NAMALWA (cell line): ENCODE data around the gene S100A10.

Source experiments
- DNase-seq: peaks from one replicate; pipeline ENCODE4 v3.0.0-alpha.2; 2015; ENCODE audit warnings: low spot score

Gene S100A10

DNA sequence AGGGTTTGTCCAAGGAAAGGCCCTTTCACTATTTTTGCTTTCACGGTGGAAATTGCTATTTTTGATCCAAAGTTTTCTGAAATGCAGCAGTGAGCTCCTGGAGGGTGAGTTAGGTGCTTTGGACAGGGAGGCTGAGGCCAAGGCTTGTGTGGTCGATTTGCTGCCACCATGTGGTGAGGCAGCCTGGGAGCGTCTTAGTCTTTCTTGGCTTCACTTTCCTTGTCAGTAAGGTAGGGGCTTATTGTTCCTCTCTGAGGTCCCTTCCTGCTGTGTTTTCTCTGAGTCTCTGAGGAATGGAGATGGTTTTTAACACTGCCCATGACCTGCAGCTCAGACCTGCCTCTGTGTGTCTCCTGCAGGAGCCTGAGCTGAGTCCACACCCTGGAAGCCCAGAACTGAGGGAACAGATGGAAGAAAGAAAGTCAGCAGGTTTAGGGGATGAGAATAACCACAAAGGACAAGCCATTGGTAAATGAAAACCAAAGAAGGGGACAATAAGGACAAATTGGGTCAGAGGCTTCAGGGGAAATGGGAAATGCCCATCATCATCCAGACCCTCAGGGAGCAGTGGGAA is 20.1 kb upstream of the S100A10 start:
- peak; percentile 75 for DNase-seq

DNA sequence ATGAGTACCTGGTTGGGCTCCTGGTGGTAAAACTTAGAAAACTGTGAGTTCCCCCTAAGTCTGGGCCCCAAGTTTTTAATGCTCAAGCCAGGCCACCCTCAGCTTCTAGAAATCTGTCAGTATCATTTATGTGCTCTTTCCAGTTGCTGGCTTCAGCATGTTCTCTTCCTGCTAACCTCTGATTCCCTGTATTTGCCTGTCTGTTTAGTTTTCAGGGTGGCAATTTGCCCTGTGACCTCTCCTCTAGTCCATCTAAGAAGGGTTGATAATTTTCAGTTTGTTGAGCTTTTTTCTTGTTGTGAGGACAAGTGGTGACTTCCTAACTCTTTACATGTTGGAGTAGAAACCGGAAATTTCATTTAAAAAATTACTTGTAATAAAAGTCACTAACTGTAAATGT is 16.0 kb upstream of the S100A10 start:
- no peak for DNase-seq

DNA sequence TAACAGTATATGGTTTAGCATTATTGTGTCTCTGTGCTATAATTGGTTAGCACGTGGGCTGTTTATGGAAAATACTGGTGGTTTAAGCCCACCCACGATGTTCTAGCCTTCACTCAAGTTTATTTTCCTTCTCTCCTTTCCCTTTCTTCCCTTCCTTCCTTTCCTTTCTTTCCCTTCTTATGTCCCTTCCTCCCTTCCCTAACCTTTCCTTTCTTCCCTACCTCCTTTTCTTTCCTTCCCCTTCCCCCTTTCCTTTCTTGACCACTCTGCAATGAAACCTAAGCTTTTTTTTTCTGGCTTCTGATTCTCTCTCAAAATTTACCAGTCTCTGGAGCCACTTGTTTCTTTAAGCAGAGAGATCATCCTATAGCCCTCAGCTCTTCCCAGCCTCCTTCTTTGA is 13.4 kb upstream of the S100A10 start:
- no peak for DNase-seq

DNA sequence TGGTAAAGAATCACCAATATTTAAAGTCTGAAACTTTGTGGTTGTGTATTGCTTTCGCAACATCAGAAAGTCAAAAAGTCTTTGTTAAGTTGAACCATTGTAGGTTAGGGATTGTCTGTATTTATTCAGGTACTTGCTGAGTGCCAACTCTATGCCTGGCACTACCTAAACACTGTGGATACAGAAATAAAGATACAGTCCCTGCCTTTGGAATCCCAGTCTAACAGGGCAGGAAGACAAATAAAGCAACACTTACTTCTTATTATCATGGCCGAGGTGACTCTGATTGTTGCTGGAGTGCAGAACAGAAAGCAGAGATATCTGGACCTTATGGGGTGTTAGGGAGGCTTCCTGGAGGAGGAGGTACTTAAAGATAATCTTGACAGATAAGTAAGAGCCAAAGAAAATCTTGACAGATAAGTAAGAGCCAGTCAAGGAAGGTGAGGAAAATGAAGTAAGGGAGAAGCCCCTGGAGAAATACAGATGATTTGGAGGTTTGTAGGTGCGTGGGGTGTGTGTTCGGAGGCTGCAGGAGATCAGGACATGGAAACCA is 11.8 kb upstream of the S100A10 start:
- DNase-seq, result no peak

DNA sequence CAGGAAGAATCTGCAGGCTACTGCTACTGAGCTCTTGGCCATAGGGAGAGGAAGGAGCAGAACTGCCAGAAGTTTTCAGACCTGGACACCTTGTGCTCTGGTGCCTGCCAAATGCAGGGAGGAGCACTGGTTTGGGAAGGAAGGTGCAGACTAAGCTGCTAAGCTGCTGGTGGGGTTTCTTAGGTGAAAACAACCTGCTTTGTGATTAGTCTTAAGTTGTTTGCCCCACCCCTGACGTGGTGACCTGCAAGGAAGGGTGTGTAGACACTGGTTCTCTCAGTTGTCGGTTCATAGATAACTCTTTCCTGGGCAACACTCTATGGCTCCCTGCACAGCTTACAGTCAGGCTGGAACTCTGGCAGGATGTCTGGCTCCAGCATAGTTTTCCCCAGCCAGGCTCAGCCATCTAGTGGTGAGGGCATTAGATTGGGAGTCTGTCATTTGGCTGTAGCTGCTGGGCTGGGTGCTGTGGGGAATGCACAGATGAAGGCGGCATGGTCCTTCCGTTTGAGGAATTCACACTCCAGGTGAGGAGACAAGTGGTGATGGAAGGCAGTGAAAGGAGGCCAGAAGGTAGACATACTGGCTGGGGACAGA is 10.3 kb upstream of the S100A10 start:
- no peak for DNase-seq

DNA sequence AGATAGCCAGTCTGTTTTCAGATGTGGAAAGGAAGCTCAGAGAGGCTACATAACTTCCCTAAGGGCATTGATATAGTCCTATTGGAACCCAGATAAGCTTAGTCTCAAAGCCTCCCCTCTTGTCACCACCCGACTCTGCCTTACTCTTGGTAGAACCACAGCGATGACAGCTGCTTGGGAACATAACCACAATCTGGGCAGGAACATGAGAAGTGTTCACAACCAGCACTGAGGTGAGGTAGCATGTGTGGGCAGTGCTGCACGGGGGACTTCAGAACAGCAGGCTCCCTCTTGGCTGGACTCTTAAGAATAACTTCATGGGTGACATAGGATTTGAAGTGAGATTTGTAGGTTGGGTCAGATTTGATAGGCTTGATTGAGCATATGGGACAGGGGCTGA is 9.3 kb upstream of the S100A10 start:
- DNase-seq, result no peak

DNA sequence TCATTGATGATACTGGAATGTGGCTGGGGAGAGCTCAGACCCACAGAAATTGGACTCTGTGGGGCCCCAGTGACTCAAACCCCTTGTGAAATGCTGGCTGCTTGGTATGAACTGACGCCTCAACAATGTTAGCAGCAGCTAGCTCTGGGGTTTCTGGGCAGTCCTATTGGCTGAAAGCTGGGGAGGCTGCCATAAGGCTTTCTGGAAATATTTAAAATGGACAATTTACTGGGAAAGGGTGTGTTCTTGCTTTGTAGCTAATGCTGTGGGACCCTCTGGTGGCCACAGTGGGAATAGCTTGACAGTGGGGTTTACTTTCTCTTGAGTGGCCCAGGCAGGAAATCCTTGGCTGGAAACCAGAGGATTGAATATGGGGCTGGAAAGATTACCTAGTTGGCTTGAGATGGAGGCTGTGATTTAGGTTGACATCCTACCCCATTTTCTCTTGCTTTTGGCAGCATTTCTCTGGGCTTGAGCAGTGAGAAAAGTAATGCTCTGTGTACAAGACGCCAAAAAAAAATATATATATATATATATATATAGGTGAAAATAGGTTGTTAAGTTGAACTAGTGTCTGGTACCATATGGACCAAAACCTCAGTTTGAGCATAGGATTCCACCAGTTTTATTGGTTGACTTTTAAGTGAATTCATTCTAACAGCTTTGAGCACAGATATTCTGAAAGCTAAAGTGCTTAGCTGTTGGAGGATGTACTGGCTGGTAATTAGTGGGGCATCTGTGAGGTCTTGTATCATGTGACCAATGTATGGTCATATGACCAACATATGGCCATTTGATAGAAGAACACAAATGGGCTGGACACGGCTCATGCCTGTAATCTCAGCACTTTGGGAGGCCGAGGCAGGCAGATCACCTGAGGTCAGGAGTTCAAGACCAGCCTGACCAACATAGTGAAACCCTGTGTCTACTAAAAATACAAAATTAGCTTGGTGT is 8.2 kb upstream of the S100A10 start:
- peak; percentile 86 for DNase-seq

DNA sequence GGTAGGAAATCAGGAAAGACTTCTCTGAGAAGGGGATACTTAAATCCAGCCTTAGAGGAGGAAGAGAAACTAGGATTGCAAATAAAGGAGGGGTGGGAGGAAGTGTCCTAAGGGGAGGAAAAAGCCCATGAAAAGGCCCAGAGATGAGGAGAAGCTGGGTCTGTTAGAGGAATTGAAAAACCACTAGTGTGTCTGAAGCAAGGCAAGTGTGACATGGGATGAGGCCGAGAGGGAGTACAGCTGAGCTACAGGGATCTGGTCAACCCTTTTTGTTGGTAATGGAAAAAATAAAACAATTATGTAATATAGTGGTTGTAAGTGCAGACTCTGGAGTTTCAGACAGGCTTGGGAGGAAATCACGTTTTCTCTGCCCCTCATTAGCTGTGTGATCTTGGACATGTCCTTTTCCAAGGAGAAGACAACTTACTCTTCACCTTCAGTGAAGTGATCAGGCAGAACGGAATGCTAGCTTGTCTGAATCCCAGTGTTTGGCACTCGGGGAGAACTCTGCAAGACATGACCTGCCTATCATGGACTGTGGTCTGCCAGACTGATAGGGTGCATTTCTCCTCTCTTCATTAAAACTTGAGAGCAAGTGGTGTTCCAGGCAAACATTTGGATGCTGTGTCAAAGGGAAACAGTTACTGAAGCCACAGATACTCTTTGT is 7.4 kb upstream of the S100A10 start:
- DNase-seq, result no peak

DNA sequence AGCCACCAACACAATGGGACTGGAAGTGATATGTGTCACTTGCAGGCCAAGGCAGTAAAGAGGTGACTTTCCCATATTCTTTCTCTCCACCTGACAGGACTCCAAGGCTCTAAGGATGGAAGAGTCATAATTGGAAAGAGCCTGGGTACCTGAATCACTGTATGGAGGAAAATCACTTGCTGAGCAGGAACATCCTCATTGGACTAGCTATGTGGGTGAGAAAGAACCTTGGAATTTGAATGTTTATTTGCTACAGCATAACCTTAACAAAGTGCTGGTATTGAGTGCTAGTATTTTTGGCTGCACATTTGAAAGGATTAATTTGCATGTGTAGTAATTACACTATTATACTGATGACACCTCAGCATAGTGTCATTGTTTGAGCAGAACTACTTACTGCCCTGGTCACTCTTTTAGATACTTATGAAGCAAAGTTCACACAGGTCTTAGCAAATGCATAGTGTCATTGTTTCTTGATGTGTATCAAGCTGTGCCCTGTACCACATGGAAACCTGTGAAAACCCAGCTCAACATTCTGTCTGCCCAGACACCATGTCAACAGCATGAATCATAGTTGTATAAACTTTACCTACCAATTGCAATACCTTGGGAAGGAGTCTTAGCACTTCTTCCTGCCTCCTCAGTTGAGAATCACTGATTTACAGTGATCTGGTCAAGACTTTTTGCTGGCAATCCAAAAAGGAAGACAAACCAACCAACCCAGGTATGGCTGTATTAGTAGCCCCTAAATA is 5.1 kb upstream of the S100A10 start:
- DNase-seq, result no peak

DNA sequence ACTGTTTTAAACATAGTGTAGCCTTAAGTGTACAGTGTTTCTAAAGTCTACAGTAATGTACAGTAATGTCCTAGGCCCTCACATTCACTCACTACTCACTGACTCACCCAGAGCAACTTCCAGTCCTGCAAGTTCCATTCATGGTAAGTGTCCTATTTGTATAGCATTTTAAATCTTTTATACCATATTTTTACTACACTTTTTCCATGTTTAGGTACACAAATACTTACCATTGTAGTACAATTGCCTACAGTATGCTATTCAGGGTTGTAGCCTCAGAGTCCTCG is 3.6 kb upstream of the S100A10 start:
- no peak for DNase-seq

DNA sequence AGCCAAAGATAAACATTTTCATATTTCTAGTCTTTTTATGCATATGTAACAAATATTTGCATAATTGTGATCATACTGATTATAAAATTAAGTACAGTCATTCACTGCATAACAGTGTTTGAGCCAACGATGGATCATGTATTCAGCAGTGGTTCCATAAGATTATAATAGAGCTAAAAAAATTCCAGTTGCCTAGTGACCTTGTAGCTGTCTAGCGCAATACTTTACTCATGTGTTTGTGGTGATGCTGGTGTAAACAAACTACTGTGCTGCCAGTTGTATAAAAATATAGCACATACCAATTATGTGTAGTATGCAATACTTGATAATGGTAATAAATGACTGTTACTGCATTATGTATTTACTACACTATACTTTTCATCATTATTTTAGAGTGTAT is 2.1 kb upstream of the S100A10 start:
- peak; percentile 21 for DNase-seq

DNA sequence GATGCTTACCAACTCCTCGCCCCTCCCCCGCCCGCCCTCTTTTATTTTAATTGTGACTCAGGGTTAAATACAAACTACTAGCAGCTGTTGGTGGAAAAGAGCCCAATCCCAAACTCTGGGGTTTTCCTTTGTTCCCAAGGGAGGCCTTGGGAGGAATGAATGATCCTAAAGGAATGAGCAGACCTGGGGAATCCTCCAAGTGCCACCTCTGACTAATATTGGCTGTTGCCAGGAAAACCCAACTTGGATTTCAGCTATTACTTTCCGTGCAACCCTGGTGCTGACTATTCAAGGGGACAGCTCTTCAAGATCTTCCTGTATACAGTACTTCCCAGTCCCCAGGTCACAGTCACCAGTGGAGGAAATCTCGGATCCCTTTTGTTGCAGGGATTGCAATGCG is 1.3 kb upstream of the S100A10 start:
- DNase-seq, result no peak

DNA sequence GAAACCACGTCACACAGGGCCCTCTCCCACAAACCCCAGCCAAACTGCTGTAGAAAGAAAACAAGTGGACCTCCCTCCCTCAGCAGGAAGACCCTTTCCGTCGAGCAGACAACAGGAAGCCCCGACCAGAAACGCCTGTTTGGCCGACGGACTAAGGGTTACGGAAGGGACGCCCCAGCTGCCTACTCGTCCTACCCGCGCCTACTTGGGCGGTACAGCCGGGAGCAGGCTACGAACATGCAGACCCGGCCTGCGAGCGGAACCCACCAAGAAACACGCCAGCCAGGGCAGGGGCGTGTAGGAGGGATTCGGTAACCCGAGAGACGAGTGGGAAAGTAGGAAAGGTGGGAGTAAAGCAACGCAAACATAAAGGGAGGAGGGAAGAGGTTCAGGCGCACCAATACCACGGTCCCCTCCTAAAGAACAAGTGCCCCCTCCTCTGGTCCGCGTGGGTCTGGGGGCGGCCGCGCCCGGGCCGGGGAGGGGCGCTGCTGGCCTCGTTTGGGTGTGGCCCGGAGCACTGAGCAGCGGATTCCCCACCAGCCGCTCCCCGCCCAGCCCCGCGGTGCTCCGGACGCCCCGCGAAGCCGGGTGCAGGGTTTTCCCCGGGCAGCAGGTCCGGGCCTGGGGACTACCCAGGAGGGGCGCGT is 450 bp downstream of the S100A10 start:
- DNase-seq, result peak; percentile 61

DNA sequence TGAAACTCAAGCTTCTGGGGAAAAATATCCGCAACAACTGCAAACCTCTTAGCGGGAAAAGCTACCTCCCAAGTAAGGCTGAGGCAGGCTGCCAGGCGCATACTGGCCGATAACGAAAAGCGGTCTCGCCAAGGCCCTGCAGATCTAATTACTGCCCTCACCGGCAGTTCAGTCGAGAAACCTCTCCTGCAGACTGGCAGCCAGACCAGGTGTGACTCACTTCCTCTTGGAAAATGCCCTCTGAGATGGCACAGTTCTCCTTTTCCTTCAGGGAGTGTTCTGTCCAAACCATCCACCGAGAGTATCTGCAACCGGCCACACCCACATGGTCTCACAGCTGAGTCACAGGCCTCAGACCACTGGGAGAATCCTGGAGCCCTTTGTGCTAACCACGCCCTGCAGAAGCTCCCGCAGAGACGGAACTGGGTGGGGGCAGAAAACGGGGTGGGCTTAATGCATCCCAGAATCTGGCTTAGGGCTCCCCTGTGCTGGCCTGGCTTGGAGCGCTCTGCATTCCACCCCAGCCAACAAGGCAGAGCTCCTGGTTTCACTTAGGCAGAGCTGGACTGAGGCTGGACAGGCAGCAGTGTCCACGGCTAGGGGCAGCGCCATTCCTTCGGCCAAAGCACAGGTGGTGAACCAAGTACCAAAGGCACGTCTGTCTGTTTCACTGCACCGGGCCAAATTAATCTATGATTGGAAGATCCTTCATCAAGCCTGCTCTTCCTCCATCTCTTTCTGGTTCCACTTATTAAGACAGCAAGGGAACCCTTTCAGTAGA is 1.2 kb downstream of the S100A10 start:
- DNase-seq, result no peak

DNA sequence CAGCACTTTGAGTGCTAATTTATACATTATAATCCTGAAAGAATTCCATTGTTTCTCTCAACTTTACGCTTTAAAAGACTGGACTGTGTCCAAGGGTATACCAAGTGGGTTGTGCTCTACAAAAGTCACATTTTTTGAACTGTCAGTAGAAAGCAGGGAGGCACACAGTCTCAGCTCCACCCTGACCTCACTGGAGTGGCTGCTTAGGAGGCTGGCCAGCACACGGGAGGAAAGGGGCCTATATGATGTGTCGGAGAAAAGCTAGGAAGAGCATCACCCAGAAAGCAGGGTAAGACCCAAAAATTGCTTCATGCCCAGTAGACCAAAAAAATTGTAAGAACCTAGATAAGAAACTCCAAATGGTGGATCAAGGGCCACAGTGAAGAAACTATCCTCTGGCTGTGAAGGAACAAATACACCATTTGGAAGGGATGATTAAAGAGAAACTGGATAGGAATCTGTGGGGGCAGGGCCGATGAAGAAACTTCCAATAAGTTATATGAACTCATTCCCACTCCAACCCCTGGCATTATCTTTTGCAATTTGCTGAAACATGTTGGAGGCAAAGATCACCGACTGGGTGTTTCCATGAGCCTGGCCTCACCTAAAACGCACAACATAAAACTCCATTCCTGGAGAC is 1.9 kb downstream of the S100A10 start:
- no peak for DNase-seq

DNA sequence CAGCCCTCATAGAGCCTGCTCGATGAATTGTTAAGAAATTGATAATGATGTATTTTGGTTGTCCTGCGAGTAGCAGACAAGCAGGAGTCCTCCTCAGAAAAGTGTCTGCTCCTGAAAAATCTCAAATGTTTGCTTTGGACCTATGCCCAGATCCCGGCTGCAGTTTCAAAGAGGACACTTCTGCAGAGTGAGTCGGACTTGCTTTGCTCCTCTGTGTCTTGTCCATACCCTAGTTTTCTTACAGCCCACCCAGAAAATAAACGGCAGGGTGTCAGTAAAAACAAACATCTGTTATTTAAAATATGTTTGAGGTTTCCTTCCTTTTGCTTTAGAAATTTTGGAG is 2.8 kb downstream of the S100A10 start:
- DNase-seq, result no peak

DNA sequence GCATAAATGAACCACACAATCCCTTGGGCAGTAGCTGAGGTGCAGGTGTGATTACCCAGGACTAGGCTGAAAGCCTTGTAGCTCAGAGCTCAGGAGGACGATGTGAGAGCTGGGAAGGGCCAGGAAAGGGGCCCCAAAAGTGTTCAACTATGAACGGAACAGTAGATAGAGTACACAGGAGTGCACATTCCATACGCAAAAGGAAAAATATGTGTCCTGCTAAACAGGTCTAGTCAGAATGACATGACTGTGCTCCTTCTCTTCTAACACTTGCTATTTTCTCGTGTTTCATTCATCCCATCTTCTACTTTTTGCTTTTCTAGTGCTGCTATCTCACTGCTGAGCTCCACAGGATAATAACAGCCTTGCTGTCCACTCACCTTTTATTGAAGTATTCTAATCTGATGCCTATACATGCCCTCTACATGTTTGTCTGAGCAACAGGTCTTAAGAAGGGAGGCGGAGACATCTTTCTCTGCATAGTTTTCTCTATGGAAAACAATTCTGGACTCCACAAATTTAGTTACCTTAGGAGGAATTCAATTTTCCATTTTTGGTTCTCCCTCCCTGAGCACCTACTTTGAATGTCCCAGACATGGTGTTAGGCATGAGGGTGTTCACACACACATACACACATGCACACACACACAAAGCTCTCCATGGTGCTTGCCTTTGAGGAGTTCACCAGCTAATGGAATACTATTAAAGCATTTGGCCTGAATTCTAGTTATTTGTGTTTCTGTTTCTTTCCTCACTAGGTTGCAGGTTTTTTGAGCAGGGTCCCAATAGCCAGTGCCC is 3.4 kb downstream of the S100A10 start:
- DNase-seq, result no peak

DNA sequence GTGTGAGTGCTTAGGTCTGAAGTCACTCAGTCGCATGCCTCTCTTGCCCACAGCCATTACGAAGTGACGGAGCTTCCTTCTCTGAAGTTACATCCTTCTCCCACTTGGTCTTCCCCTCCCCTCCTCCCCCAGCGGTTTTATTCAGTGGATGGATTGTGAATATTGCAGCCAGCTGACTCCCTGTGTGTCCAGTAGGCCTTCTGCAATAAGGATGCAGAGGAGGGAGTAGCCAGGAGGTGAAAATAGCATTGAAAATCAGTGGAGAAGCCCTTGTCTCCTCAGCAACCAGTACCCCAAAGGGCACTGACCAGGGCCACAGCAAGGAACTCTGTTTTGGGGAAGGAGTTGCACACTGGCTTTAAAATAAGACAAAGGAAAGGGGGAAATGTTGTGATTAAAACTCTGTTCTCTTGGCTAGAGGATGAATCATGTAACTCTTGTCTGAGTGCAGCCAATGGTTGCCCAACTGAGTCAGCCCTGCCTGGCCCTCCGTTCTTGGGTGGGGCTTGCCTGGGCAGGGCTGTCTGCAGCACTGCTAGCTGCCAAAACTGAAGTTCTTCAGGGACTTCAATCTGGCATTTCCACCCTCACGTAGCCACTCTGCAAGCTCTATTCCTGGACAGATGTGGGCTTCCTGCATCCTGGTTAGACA is 4.3 kb downstream of the S100A10 start:
- no peak for DNase-seq

DNA sequence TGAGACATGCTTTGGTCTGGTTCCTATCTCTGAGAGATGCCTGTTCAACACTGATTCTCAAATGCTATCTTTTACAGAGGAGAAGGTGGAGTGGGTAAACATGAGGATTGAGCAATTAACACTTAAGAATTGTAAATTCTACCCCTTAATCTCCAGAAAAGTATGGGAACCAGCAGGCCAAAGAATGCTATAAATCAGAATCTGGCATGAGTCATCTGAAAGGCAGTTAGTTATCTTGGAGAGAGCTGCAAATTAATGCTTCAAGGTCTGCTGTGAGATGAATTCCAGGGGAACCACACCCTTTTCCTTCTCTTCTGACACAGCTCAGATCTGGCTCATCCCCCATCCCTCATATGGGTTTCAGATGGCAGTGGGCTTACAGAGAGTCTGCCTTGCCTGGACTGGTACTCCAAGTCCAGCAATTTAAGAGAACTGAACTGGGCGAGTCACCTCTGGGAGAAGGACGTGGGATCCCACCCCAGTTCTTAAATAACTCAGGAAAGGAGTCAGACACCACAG is 5.2 kb downstream of the S100A10 start:
- DNase-seq, result no peak
